DMS53 treated with DMSO at 0.1 percent for 48 hours (cell line): ENCODE results near the gene RPTOR.

ENCODE experiments used
- DNase-seq: peaks from one replicate; lab custom pipeline; 2025; ENCODE audit not compliant: unreplicated experiment; lab: John Stamatoyannopoulos, UW

The RPTOR gene

DNA sequence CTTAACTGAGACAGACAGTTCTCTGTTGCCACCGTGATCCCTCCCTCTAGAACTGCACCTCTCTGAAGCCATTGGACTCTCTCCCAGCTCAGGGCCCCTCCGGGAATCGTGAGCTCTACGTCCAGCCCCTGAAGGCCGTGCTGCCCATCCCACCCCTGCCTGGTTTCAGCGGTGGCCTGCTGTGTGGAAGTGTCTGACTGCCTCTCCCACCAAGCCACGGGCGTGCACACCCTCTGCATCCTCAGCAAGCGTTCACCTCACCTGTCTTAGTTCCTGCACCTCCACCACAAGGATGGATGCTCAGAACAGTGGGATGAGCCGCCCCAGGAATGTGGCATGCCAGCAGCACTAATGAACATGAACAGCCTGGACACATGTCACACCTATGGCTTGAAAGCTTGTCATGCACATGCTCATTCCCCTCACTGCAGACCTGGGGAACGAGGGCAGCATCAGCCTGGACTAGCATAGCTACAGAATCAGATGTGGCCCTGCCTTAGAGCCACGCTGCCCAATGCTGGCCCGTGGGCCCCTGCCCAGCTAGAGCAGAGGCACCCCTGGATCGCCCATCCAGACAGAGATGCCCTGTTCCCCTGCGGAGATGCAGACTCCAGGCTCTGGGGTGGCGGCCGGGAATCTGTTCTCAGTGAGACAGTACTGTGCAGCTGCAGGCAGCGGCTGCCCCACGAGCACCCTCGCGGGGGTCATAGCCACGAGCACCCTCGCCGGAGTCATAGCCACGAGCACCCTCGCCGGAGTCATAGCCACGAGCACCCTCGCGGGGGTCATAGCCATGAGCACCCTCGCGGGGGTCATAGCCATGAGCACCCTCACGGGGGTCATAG lies 373.3 kb downstream of the RPTOR start:
- no peak for DNase-seq

DNA sequence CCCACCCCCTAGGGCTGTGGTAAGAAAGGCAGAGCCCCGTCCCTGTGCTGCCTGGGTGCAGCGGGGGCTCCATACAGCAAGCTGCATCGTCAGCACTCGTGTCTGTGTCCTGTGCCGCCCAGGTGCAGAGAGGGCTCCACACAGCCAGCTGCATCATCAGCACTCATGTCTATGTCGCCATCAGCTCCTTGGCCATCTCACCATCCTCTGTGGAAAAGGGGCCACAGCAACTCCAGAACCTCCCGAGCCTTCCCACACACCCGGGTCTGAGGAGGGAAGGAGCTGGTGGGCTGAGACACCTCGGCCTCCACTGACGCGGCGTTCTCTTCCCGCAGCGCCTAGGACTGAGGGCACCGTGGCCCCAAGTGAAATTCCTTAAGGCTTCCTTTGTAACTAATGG lies 374.1 kb downstream of the RPTOR start:
- DNase-seq: no peak

DNA sequence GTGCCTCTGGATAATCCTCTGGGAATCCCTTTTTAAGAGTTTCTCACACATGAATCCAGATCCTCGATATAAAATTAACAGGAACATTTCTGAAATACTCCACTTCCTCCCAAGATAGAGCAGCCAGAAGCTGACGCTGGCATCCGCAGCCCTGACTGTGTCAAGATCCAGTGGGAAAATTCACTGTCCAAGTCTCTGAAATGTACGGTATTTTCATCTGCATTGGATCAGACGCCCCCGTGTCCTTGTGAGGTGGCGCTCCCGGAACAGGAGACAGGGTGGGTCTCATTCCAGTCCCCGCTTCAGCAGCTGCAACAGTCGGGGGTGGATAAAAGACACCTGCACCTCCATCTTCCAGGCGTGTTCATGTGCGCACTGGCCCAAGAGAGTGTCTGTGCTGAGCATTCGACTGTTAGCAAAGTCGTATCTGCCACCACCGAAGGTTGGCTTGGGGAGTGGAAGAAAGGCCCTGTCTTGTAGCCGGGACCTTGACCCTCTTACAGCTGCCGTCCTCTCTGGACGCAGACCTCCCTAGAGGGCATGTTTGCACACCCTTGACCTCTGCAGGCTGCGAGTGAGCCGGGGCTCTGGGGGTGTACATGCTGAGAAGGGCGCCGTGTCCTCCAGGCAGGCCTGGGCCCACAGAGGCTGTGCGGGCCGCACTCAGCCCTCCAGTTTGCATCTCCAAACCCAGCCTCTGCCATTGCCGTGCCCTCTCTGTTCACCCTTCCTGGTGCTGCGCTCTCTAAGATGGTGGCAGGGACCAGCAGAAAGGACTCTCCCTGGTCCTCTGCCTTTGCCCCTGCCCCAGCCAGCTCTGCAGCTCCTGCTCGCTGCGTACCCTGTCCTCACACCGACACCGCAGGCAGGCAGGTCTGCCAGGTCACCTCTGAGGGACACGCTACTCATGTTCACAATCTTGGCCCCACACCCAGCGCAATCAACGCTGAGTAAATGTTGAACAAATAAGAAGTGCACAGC lies 375.0 kb downstream of the RPTOR start:
- DNase-seq: no peak

DNA sequence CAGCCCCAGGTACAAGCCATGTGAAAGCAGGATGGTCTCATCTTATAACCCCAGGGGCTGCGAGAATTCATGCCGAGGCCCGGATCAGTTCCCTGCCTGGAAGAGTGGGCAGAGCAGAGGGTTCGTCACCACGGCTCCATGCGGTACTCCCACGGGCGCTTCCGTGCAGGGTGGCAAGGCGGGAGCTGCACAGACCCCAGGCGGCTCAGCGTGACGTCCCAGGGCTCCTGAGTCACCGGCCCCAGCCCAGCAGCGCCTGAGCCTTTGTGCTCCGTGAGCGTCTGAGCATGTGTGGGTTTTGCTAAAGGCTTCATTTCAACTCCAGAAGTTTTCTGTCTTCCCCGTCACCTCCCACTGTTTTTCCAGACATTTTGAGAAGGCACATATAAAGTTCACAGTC lies 375.8 kb downstream of the RPTOR start:
- DNase-seq: no peak

DNA sequence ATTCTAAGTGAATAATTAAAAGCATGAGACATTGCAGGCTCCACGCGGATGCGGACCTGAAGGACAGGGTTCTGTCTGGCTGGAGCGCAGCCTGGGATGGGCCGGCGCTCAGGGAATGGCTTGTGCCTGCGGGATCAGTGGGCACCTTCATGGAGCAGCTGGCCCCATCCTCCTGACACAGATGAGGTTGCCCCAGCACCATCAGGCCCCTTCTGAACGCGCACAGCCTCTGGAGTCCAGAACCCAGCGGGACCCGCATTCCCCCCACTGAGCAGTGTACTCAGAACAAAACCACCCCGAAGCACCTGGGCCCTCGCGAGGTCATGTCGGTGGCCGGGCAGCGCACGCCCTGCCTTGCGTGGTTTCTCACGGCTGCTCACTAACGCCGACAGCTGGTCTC lies 376.5 kb downstream of the RPTOR start:
- DNase-seq: no peak

DNA sequence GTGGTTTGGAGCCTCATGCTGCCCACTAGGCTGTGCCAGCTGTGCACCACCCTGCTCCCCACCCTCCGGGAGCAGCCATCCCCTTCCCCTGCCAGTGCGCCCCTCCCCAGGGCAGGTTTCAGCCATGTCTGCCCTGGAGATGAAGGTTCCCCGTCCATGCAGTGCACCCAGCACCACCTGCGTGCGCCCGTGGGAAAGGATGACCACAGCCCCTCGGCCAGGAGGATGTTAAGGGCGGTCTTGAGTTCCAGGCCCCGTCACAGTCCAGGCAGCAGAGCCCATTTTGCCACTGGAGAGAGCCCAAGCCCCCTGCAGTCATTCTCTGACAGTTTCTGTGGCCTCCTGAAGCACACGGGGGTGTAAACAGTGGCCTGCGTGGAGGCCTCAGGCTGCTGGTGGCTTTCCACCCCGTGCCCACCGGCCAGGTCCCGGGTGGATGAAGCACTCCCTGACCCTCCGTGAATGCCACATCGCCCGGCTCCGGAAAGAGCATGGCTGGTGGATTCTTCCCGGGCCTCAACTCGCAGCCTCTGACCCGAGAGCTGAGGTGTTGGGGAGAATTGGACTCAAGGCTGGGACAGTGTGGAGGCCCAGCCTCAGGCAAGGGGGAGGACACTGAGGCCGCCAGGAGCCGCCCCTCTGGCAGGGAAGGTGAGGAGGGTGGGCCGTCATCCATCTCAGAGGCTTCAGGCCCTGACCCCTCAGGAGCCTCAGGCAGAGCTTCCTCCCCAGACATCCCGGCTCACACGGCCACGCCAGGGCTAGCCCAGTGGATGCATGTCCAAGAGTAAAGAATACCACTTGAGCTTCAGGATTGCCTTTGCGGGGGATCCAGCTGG lies 377.3 kb downstream of the RPTOR start:
- no peak for DNase-seq

DNA sequence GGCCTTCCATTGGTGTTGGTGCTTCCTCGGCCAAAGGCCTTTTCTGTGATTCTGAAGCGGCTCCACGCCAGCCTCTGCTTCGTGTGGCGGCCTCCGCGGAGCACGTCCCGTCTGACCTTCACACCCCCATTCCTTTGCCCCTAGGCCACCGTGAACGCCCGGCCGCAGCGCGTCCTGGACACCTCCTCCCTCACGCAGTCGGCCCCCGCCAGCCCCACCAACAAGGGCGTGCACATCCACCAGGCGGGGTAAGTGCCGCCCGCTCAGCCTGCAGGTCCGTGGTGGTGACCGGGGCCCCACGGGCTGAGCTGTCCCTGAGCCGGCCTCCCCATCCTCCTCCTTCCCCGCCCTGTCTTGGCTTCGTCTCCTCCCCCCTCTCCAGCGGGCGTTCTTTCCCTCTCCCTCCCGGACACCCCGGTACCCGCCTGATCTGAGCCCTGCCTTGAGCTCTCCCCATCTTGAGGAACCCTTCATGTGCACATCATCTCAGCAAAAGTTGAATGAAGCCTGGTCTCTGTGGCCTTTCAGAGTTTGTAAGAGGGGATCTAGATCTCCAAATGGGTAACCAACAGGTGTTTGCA lies 378.0 kb downstream of the RPTOR start:
- no peak for DNase-seq

DNA sequence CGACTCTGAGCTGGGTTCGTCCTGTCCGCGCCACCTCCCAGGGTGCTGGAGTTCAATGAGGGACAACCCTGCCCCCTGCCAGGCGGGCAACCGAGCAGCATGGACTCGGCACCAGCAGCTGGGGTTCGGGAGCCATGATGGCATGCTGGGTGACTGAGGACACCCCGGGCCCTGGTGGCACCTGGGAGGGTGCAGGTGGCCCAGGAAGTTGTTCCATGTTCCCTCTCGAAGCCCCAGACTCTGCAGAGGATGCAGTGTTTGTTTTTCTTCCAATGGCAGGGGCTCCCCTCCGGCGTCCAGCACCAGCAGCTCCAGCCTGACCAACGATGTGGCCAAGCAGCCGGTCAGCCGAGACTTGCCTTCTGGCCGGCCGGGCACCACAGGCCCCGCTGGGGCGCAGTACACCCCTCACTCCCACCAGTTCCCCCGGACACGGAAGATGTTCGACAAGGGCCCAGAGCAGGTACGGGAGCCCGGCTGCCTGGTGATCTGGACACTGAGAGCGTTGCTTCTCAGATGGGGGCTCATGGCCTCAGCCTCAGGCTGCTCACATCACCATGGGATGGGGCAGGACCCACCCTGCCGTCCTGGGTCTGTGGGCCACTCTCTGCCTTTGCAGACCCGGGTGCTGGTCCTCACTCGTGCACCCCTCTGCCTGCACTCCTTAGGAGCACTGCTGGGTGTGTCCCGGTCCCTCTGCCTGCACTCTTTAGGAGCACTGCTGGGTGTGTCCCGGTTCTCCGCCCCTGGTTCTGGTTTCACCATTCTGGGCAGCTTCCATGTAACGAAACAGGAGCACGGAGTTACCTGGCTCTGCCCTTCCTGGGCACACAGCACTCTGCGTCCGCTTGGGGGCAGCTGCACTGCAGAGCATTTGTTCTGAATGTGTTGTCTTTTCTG lies 378.8 kb downstream of the RPTOR start:
- DNase-seq: no peak

DNA sequence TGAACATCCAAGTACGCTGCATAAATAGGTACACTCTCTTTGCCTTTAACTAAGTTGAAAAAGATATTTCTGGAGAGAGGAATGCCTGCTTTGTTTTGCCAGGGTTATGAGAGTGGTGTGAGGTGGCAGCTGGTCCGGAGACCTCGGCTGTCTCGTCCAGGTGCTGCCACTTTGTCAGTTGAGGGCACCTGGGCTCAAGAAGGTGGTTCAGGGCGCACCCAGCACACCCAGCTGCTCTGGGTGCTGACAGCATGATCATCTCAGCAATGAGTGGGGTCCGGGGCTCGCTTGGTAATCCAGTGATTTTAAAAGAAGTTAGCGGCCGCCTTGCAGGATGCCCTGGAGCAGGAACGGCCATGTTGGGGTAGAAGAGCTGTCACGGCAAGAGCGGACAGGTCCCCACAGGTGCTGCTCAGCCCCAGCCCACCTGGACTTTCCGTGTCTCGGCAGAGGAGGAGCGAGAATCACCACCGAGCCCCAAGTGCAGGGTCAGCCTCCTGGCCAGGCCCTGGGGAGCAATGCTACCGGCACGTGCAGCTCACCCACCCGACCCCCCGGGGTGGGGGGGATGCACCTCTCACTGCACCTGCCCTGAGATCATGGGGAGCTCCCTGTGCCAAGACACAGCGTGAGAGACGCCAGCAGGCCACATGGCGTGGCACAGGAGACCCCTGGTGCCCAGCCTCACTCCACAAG lies 379.6 kb downstream of the RPTOR start:
- DNase-seq: no peak

DNA sequence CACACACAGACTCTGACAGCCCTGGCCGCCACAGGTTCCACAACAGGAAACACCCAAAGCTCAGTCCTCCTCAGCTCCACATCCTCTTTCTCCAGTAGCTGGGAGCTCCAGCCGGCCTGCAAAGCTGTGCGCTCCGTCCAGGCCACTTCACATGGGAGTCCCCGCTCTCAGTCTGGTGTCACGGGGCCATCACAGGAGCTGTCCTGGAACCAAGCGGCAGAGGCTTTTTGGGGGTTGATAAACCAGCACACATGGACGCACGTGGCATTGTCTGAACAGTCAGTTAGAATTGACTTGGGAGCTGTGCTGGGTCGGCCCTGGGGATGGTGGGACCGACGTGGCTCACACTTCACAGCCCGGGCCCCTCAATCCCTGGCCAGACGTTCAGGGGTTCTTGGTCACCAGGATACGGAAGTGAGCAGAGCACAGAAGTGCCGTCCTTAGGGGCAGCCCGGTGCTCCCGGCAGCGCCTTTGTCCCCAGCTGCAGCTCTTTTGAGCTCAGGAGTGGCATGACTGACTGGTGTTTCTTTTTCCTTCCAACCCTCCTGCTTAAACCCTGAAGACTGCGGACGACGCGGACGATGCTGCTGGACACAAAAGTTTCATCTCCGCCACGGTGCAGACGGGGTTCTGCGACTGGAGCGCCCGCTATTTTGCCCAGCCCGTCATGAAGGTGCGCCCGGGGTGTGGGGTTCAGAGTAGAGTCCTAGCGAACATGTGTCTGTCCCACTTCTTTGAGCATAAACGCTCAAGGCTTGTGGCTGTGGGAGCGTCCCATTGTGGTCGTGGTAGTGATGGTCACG lies 380.4 kb downstream of the RPTOR start:
- no peak for DNase-seq

DNA sequence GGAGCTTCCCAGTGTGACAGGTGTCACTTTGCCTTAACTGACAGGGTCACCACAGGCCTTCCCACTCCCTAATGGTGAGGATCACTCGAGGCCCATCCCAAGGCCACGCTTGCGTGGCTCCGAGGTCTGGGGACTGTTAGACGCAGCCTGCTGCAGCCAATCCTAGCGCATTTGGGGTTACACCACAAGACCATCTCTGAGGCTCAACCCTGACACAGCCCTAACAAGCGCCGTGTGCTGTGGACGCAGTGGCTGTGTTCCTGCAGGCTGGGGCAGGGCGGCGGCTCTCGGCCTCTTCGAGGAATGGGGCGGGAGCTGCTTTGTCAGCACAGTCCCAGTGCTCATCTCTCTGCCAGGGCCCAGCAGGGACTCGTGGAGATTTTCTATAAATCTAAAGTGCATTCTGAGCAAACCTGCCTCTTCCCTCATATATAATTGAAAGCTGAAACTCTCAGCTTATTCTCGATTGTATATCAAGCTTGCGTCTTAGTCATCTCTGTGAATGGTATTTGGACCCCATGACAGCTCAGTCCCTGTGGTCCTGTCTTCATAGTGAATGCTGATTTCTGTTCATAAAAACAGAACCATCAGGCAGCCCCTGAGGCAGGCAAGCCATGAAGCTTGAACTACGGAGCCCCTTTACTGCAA lies 381.2 kb downstream of the RPTOR start:
- DNase-seq: no peak

DNA sequence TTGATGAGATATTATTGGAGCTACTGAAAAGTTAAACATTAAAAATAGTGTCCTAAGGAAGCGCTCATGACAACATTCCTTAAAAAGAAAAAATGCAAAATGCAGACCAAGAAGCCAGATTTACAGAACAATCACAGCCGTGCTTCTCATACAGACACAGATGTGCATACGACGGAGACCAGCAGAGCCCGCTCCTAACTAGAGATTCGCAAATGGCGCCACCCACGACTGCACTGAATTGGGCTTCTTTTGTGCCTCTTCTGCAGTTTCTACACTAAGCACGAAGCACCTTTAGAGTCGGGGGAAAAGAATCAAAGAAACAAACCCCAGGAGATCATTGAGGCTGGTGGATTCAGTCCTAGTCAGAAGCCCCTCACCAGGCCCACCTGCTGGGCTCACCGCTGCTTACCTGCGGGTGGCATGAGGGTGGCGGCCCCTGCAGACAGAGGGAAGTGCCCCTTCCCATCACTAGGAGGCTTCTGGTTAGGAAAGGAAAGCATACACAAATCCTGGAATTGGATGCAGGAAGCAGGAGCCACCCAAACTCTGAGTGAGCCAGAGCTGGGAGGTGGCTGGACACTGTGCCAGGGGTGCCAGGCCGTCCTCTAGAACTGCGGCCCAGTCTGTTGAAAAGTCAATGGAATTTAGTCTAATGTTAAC lies 382.1 kb downstream of the RPTOR start:
- DNase-seq: no peak

DNA sequence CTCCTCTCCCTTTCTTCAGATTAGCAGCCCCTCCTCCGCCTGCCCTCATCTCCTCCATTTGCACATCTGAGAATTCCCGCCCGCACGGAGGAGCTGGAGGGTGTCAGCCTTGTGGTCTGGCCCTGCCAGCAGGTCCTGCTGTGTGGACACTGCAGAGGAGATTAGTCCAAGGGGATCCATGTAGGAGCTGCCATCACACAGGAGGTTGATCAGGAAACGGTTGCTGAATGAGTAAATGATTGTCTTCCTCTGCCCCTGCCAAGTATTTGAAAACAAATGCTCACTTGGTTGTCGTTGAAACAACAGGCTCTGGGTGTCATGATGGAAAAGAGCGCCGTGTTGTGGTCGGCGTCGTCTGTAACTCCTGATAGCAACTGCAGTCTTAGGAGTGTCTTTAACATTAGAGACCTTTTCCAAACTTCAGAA lies 383.2 kb downstream of the RPTOR start:
- DNase-seq: no peak

DNA sequence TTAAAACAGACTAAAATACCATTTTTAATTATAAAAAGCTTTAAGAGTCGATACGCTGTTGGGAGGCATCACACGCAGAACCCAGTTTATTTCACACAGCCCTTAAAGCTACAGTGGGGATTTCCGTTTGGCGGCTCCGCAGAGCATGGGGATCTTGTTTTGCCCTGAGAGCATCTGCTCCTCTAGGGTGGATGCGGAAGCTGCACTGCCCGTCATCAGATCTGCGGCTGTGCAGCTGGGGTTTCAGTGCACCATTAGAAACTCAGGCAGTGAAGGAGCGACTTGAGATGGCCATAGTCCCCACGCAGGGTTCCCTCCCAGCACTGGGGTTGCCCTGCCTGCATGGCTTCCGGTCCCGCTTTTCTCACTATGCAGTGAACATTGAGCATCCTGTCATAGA lies 384.8 kb downstream of the RPTOR start:
- no peak for DNase-seq

DNA sequence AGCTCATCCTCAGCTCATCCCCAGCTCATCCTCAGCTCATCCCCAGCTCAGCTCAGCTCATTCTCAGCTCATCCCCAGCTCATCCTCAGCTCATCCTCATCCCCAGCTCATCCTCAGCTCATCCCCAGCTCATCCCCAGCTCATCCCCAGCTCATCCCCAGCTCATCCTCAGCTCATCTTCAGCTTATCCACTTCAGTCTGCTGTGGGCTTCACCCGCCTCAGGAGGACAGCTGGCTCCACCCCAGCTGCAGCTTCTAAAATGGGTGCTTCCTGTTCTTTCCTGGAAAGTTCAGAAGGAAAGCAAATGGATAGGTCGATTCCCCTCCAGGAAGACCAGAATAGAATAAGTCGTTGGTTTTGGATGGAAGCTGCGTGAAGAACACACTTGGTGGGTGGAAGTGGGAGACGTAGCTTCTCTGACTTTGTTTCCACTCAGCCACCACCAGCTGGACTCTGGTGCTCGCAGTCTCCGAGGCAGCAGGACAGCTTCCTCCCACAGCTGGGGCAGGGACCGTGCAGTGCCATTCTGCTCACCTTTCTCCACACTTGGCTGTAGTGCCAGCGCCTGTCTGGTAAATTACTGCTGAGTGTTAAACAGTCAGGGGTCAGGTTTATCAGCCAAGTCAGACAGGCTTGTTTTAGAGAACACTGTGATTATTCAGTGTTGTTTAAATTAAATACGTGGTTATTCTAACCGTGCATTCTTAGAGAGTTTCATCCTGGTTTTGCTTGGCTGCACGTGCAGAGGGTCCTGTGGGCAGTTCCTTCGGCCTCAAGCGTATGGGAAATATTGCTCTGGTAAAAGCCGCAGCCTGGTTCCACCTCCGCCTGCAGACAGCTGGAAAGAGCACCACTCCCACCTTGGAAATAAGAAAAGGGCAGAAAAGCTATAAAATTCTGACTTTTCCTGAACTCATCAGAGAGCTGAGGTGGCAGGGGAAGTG lies 386.0 kb downstream of the RPTOR start:
- no peak for DNase-seq
